ENCODE data around the gene PPME1. TPM values are rescaled to one million over a fixed set of nuclear protein-coding genes. Genes with fewer than 3 reads are reported as not detected.
"Not testable (repeated sequence)": the region's sequence is repeated elsewhere in the genome, so short reads cannot be mapped to it uniquely, and the experiment has no call there.

Gene PPME1, protein sequence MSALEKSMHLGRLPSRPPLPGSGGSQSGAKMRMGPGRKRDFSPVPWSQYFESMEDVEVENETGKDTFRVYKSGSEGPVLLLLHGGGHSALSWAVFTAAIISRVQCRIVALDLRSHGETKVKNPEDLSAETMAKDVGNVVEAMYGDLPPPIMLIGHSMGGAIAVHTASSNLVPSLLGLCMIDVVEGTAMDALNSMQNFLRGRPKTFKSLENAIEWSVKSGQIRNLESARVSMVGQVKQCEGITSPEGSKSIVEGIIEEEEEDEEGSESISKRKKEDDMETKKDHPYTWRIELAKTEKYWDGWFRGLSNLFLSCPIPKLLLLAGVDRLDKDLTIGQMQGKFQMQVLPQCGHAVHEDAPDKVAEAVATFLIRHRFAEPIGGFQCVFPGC
- 47.9 and 53.7 TPM in 2 replicates for total RNA-seq (2014; rRNA removed; shearing (Covaris generic))
- polyA plus RNA-seq (2015; cell fraction: cytosol; rRNA removed): 63.1 and 66.4 TPM in 2 replicates
- polyA plus RNA-seq (2015; cell fraction: nucleus; rRNA removed): 34.5 and 47.3 TPM in 2 replicates

DNA sequence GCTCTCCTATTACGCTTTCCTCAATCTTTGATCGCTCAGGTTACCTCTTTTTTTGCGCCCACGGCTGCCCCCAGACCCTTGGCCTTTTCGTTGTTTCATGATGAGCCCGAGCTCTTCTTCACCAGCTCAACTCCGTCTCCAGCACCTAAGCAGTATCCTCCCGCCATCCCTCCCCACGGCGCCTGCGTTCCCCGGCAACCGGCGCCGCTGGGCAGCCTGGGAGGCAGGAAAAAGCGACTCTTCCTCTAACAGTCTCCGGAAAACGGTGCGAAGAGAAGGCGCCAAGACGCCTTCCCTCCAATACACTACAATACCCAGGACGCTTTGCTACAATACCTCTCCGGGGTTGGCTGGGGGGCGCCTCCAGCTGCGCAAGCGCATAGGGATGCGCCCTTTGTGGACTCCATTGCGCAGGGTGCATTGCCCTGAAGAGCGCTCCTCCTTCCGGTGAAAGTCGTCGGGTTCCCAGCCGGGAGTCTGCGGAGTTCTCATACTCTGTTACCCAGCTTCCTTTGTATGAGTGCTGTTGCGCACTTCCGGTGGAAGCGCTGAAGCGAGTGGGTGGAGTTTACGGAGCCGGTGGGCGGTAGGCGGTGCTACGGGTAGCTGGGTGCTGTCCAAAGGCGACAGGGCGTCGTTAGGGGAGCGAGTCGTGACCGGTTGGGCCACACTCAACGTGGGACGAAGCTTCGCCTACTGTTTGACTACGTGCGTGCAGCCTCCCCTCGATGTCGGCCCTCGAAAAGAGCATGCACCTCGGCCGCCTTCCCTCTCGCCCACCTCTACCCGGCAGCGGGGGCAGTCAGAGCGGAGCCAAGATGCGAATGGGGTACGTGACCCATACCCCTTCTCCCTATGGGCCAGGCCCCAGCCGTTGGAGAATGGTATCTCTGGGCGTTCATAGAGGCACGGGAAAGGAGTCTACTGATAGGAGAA, at the start of gene PPME1, which contains the start of gene C2CD3:
TSS of gene PPME1 (plus strand) at position 596 of the 936 bp plus-strand sequence. CDS start at position 729, 133 bp downstream.
TSS of gene C2CD3 (minus strand) at position 309 of the 936 bp plus-strand sequence. CDS start at position 99, 210 bp downstream.
- peak; percentile 100 for DNase-seq (ENCODE audit: low read depth, low spot score)
- in situ Hi-C loops (cut with HindIII; ENCODE audit: low pct_unique_long_range_greater_than_20kb, low sequenced_read_pairs): no loop called here

DNA sequence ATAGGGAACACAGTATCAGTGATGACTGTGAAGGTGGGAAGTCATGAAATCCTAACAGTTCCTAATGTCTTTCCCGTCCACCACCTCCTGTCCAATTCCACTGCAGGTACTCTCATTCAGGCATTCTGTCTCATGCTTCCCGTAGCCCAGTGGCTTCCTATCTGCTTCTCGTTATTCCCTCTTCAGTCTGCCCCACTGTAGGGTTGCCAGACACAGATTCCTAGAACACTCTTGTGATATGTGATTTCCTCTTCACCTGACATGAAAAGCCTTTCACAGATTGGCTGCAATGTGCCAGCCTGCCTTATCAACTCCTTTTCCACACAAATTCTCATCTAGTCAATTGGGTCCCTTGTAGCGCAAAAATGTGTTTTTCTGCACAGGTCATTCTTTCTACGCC, 49.3 kb upstream of the PPME1 start:
- in situ Hi-C loops (cut with HindIII; ENCODE audit: low pct_unique_long_range_greater_than_20kb, low sequenced_read_pairs): no loop called here
- no peak for DNase-seq (ENCODE audit: low read depth, low spot score)

DNA sequence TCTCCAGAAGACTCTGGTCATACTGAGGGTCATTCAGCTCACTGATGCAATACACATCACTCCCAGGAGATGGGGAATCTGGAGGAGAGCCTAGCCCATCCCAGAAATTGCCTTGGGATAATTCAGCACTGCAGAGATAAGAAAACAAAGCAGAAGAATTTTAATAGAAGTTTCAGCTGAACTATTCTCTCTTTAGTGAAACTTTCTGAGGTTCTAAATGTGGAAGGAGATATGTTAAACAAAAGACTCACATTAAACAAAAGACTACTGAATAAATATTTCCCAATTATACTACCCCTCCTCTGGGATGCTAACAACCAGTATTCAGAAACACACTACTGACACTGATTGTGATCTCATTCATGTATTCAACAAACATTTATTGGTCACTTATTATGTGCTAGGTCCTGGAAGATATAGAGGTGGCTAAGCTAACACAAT, 48.1 kb upstream of the PPME1 start:
- in situ Hi-C loops (cut with HindIII; ENCODE audit: low pct_unique_long_range_greater_than_20kb, low sequenced_read_pairs): no loop called here
- DNase-seq (ENCODE audit: low read depth, low spot score): no peak

DNA sequence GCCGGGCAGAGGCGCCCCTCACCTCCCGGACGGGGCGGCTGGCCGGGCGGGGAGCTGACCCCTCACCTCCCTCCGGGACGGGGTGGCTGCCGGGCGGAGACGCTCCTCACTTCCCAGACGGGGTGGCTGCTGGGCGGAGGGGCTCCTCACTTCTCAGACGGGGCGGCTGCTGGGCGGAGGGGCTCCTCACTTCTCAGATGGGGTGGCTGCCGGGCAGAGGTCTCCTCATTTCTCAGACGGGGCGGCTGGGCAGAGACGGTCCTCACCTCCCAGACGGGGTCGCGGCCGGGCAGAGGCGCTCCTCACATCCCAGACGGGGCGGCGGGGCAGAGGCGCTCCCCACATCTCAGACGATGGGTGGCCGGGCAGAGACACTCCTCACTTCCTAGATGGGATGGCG, 42.0 kb upstream of the PPME1 start:
- DNase-seq (ENCODE audit: low read depth, low spot score); in situ Hi-C loops (cut with HindIII; ENCODE audit: low pct_unique_long_range_greater_than_20kb, low sequenced_read_pairs): not testable (repeated sequence)

DNA sequence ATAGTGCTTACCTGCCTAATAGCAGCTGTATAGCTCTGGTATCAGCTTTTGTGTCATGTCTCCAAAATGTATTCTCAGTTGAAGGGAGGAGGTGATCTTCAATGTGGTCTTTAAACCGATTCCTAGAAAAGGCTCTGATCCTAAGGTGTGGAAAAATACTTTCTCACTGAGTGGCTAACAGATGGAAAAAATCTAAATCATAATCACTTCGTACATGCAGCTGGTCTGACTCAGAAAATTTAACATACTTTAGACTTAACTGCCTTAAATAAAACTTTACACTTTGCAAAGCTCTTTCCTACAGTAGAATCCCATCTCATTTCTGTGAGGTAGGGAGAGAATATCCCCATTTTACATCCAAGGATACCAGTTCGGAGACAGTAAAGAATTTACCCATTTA, 38.3 kb upstream of the PPME1 start:
- no peak for DNase-seq (ENCODE audit: low read depth, low spot score)
- in situ Hi-C loops (cut with HindIII; ENCODE audit: low pct_unique_long_range_greater_than_20kb, low sequenced_read_pairs): no loop called here

DNA sequence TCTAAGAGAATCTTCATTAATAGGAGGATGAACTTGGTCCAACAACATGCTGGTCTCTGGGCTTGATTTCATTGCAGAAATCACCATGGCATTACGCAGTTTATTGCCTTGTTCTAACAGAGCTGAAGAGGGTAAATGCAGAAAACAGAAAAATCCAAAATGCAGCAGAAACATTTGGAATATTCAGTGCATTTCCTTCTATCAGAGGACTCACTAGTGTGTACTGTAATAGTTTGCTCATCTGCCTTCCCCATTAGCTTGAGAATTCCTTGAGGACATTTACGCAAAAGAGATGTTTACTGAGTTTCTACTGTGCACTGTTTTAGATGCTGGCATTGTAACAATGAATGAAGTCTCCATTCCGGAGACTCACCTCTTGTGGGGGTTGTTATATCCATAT, 37.7 kb upstream of the PPME1 start:
- DNase-seq (ENCODE audit: low read depth, low spot score): no peak
- in situ Hi-C loops (cut with HindIII; ENCODE audit: low pct_unique_long_range_greater_than_20kb, low sequenced_read_pairs): no loop called here

DNA sequence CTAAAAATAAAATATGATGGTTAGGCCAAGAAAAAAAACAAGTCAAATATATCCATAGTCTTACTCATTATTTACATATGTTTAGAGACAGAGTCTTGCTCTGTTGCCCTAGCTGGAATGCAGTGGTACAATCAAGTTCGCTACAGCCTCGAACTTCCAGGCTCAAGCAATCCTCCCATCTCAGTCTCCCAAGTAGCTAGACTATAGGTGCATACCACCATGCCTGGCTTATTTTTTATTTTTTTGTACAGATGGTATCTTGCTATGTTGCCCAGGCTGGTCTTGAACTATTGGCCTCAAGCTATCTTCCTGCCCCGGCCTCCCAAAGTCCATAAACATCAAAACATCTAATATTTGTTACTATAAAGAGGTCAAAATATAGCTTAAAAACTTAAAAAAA, 36.4 kb upstream of the PPME1 start:
- in situ Hi-C loops (cut with HindIII; ENCODE audit: low pct_unique_long_range_greater_than_20kb, low sequenced_read_pairs): no loop called here
- no peak for DNase-seq (ENCODE audit: low read depth, low spot score)

DNA sequence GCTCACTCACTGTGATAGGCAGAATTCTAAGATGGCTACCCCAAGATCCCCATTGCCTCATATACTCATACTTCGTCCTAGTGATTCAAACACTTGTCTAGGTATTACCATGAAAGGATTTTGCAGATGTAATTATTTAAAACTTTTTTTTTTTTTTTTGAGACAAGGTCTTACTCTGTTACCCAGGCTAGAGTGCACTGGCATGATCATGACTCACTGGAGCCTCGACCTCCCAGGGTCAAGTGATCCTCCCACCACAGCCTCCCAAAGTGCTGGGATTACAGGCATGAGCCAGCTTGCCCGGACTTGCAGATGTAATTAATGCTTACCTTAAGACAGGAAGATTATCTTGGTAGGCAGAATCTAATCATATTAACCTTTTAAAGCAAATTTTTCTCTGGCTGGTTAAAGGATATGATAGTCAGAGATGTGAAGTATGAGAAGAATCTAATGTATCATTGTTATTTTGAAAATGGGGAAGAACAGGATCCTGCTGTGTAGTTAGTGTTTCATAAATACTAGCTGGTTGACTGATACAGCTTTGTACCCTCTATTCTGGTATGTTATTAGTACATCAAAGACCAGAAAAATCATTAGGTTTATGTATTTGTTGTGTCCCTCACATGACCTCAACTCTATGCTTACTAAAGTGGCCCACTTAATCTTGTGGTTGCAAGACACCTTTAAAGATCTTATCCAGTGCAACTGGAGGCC, 35.8 kb upstream of the PPME1 start:
- in situ Hi-C loops (cut with HindIII; ENCODE audit: low pct_unique_long_range_greater_than_20kb, low sequenced_read_pairs): no loop called here
- peak; percentile 18 for DNase-seq (ENCODE audit: low read depth, low spot score)

DNA sequence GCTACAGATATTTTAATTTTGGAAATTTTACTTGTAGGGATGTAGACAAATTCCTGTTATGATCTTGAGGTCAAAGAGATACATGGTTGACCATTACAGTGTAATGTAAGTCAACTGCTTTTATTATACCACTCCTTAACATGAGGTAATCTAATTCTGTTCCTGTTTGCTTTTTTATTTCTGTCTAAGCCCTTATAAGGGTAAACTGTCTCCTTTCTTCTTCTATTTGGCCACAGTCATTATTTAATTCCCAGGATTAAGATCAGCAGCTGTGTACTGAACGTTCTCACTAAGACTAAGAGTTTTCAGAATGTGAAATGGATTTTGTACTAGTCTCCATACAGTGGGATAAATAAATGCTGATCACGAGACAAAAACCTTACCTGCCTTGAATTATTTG, 33.1 kb upstream of the PPME1 start:
- in situ Hi-C loops (cut with HindIII; ENCODE audit: low pct_unique_long_range_greater_than_20kb, low sequenced_read_pairs): no loop called here
- no peak for DNase-seq (ENCODE audit: low read depth, low spot score)

DNA sequence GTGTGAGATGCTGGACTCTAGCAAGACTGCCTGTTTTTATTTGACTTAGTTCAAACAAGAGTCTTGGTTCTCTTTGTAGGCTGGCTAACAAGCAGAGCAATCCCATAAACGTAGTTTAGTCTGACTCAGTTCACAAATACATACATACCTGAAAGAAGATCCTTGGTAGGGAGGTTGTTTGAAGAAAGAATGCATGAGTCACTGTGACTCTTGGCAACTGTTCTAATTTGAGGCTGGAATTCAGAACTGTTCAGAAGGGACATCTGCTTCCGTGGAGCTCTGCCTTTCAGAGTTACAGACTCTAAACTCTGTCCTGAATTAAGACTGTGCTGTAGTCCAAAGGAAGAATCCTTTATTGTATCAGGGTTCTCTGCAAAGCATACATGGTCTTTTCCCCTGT, 32.5 kb upstream of the PPME1 start:
- peak; percentile 38 for DNase-seq (ENCODE audit: low read depth, low spot score)
- in situ Hi-C loops (cut with HindIII; ENCODE audit: low pct_unique_long_range_greater_than_20kb, low sequenced_read_pairs): no loop called here

DNA sequence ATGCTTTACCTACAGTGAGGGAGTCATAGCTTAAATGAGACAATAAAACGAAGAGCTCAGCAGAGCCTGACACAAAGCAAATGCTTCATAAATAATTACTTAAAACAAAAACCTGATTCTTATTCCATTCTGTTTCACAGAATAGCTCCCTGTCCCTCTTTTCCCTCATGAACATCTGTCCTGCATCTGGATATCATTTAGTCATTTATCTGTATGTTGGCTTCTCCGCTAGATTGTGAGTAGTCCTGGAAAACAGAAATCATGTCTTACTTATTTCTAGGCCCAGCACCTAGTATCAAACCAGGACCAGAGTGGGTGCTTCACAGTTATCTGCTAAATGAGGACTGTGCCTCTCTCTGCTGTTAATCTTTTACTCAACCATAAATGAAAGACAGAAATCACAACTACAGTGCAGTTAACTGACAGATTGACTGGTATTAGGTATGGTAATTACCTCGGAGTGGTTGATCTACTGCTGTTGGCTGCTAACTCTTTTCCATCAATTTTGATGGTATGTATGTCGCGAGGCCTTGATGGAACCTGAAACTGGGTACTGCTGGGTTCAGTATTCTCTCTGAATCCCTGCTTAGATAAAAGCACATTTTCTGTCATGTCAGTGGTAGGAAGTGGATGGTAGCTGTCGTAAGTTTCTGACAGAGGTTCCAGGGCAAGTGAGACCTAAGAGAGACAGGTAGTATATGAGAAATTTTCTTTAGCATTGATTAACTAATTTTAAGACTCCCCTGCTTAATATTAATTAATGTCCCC, 31.8 kb upstream of the PPME1 start:
- in situ Hi-C loops (cut with HindIII; ENCODE audit: low pct_unique_long_range_greater_than_20kb, low sequenced_read_pairs): no loop called here
- no peak for DNase-seq (ENCODE audit: low read depth, low spot score)

DNA sequence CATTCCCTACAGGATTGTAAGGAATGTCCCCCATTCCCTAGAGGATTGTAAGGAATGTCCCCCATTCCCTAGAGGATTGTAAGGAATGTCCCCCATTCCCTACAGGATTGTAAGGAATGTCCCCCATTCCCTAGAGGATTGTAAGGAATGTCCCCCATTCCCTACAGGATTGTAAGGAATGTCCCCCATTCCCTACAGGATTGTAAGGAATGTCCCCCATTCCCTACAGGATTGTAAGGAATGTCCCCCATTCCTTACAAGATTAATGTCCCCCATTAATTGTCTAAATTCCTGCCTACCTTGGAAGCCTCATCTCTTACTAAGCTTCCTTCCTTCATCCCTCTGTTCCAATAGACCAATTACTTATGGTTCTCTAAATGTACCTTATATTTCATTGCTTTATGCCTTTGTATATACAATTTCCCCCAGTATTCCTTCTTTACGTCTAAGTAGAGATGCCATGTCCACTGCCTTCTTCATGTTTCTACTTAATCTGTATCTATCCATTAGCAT, 31.1 kb upstream of the PPME1 start:
- DNase-seq (ENCODE audit: low read depth, low spot score); in situ Hi-C loops (cut with HindIII; ENCODE audit: low pct_unique_long_range_greater_than_20kb, low sequenced_read_pairs): not testable (repeated sequence)

DNA sequence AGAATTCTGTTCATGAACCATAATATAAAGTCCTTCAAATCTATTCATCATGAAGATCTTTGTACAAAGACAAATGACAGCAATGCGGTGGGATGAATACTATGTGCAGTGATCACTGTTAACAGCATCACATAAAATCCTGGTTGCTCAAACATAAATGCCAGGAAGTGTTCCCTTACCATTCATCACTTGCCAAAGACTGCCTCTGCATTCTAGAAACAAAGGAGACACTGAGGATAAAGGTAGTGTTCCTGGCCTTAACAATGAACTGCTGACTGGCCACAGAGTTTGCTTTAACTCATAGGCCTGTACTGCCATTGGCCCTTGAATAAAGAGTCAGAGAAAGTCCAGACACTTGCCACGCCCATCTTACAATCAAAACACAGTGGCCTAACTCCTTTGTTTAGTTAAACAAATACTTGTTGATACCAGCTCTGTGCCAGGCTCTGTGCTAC, 29.8 kb upstream of the PPME1 start:
- DNase-seq (ENCODE audit: low read depth, low spot score): peak; percentile 59
- in situ Hi-C loops (cut with HindIII; ENCODE audit: low pct_unique_long_range_greater_than_20kb, low sequenced_read_pairs): no loop called here

DNA sequence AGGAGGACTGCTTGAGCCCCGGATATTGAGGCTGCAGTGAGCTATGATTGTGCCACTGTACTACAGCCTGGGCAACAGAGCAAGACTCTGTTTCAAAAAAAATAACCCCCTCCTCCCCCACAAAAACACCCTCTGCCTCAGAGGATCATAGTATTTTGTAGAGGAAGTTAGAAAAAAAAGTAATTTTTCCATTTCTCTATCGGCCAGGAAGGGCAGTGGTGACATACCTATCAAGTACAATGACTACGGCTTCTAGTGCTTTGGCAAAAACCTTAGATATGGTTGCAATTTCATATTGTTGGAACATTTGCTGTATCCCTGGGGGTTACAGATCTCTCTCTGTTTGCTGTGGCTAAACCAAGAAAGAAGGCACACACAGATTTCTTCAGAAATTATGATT, 29.2 kb upstream of the PPME1 start:
- in situ Hi-C loops (cut with HindIII; ENCODE audit: low pct_unique_long_range_greater_than_20kb, low sequenced_read_pairs): no loop called here
- DNase-seq (ENCODE audit: low read depth, low spot score): no peak

DNA sequence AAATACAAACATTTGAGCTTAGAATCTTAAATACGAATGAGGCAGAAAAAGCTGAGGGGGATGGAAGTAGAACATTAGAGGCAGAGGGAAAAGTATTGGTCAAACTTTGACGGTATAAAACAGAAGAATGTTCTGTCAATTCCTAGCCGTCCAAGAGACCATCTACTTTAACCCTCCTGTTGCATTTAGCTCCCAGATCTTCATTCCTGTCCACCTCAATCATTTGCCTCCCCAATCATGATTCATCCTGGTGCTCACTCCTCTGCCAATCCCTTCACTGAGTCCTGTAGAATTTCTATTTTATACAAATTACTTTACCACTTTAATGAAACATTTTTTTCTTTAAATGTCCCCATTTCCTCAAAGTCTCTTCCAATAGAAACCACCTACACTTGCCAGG, 28.5 kb upstream of the PPME1 start:
- no peak for DNase-seq (ENCODE audit: low read depth, low spot score)
- in situ Hi-C loops (cut with HindIII; ENCODE audit: low pct_unique_long_range_greater_than_20kb, low sequenced_read_pairs): no loop called here

DNA sequence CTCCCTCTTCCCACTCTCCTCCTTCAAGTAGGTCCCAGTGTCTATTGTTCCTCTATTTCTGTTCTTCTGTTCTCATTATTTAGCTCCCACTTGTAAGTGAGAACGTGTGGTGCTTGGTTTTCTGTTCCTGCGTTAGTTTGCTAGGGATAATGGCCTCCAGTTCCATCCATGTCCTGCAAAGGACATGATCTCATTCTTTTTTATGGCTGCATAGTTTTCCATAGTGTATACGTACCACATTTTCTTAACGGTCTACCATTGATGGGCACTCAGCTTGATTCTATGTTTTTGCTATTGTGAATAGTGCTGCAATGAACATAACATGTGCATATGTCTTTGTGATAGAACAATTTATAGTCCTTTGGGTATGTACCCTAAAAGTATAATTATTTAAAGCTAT, 26.5 kb upstream of the PPME1 start:
- in situ Hi-C loops (cut with HindIII; ENCODE audit: low pct_unique_long_range_greater_than_20kb, low sequenced_read_pairs): no loop called here
- DNase-seq (ENCODE audit: low read depth, low spot score): no peak
